ENCODE data around the gene HDAC4.

The HDAC4 gene

GRCh38 chr2:239119346-239120126, 281.3 kb downstream of the HDAC4 start:
- no peak for DNase-seq (ENCODE audit: low read depth)

DNA sequence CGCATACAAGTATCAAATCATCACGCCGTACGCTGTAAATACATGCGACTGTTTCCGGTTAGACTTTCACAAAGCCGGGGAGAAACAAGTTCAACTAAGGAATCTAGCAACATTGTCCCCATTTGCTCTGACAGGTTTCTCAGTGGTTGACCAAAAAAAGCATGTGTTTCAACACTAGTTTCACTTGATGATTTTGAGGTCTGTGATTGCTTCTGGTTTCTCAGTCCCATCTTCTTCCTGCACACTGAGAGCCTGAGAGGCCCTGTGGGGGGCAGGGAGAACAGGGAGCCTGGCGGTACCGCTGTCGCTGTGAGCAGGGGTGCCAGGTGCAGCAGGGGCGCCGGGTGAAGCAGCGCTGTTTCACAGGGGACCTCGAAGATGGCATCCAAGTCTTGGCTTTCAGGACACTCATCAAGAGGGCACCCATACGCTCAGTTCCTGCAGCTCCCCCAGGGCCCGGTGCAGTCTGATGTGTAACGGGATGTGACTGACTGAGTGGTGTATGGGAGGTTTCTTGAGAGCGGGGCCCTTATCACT, 282.1 kb downstream of the HDAC4 start:
- no peak for DNase-seq (ENCODE audit: low read depth)

DNA sequence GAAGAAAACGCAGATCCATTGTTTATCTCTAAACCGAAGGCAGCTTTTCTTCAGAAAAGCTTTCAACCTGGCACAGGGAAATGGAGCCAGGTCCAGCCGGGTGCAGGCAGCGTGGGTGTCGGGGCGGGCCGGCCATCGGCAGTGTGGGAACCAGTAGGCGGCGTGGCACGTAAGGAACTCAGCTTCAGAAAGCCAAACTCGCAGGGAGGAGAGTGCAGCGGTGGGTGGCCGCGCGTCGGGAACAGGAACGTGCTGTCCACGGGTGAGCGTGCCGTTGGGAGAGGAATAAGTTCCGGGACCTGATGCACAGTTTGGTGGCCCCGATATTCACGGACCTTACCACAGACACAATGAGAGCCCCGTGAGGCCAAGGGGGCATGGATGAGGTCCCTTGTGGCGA, 282.6 kb downstream of the HDAC4 start:
- DNase-seq (ENCODE audit: low read depth) = no peak

GRCh38 chr2:239117831-239118230, 283.0 kb downstream of the HDAC4 start:
- DNase-seq (ENCODE audit: low read depth) = no peak

DNA sequence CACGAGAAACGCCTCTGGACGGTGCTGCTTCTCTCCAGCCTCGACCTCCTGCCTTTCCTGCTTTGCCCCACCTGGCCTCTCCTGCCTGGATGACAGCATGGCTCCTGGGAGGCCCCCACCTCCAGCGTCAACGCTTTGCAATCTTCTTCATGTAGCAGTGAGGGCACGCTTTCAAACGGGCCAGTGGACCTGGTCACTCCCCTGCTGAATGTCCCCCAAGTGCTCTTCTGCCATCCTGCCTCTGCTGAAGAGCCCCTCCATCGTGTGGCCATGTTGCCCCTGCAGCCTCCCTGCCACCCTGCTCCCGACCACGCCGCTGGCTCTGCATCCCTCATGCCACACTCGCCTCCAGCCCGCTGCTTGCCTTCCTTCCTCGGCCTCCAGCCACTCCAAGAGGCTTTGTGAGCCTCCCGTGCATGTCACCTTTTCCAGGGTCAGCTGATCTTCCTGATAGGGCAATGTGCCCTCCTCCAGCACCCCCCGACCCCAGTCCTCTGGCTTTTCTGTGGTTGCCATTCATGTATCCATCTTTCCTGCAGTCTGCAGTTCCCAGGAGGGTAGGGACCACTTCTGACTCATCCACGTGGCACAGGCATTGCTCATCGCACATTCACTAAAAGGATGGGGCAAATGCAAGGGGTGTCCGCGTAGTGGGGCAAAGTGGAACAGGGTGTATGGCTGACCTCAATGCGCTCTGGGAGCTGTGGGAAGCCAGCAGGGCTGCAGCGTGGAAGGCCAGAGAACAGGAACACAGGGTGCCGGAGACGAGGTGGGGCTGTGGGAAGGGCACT, 284.2 kb downstream of the HDAC4 start:
- peak; percentile 55 for DNase-seq (ENCODE audit: low read depth)

- DNase-seq (ENCODE audit: low read depth) = no peak
Observed at GRCh38 chr2:239115616-239116015, 285.2 kb downstream of the HDAC4 start.

- peak; percentile 31 for DNase-seq (ENCODE audit: low read depth)
Observed at GRCh38 chr2:239114616-239115265, 286.1 kb downstream of the HDAC4 start.

GRCh38 chr2:239114119-239114581, 286.7 kb downstream of the HDAC4 start:
- peak; percentile 48 for DNase-seq (ENCODE audit: low read depth)

GRCh38 chr2:239113615-239114014, 287.2 kb downstream of the HDAC4 start:
- DNase-seq (ENCODE audit: low read depth) = no peak

GRCh38 chr2:239113171-239113570, 287.6 kb downstream of the HDAC4 start:
- DNase-seq (ENCODE audit: low read depth) = peak; percentile 89

GRCh38 chr2:239112127-239112774, 288.6 kb downstream of the HDAC4 start:
- no peak for DNase-seq (ENCODE audit: low read depth)

DNA sequence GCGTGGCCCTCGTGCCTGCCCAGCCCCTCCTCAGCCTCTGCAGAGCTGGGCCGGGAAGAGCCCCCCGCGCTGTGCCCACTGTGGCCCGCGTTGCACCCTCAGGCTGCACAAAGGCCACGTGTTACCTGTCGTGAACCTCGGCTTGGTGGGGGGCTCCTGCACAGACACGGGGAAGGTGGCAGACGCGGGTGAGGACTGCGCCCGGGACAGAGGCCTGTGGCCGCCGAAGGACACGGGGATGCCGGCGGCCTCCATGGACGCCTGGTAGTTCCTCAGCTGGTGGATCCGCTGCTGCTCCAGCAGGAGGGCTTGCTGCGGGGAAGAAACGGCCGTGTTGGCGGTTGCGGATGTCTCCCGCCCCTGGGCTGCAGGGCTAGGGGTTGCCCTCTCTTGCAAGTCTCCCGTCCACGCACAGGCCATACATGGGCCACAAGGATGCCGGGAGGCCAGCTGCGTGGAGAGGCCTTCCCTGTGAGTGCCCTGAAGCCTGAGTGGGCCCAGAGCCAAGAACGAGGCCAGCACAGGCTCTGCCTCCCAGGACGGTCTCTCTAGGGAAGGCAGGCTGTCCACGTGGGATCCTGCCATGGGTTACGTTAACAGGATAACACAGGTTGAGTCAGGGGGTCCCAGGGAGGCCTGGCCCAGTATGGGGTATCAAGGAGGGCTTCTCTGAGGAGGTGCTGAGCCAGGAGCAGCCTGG, 289.3 kb downstream of the HDAC4 start:
- no peak for DNase-seq (ENCODE audit: low read depth)

GRCh38 chr2:239110595-239111048, 290.2 kb downstream of the HDAC4 start:
- DNase-seq (ENCODE audit: low read depth) = peak; percentile 82

DNA sequence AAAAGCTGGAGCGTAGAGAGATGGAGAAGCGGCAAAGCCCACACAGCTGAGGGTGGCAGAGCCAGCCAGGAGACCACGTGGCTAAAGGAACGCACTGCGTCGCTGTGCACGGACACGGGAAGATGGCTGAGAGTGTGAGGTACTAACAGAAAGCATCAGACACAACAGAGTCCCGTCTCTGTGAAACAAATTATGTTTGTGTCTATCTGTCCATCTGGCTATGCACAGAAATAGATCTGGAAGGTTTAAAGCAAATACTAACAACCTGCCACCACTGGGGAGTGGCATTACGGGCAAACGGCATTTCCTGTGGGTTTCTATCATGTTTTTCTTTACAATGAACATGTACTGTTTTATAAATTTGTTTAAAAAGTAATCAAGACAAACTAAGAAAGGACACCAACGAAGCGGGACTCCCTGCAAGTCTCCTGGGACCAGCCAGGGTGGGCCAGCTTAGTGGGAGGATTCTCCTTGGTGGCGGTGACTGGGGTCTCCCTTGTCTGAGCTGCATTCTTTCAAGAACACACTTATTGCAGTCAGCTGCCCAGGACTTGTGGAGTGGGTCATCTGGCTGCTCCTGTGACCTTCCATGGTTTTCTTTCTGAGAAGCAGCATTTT, 290.8 kb downstream of the HDAC4 start:
- no peak for DNase-seq (ENCODE audit: low read depth)

- DNase-seq (ENCODE audit: low read depth) = peak; percentile 84
Observed at GRCh38 chr2:239109041-239109927, 291.5 kb downstream of the HDAC4 start.

GRCh38 chr2:239108459-239108858, 292.4 kb downstream of the HDAC4 start:
- DNase-seq (ENCODE audit: low read depth) = no peak

- no peak for DNase-seq (ENCODE audit: low read depth)
Observed at GRCh38 chr2:239107936-239108335, 292.9 kb downstream of the HDAC4 start.

- DNase-seq (ENCODE audit: low read depth) = no peak
Observed at GRCh38 chr2:239106966-239107365, 293.9 kb downstream of the HDAC4 start.

DNA sequence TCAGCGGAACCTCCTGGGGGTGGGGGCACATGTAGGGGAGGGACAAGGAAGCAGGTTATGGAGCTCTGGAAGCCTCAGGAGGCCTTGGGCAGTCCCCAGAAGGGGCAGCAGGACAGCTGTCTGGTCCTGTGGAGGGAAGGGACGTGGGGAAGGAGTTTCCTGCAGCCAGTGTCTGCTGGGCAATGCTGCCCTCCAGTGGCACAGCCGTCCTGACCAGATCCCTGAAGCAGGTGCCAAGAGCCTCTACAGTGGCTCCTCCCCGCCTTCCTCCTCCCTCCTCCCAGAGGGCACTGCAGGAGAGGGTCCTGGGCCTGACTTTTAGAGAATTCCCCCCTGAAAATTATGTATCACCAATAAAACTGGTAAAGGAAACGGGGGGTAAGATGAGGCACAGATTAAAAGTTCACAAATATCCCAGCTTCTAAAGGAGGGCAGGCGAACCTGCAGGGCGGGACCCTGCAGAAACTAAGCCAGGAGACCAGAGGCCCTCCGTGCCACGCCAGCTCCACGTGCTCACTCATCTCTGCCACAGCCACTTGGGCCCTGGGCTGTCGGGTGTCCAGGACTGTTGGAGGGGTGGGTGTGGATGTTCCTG, 294.4 kb downstream of the HDAC4 start:
- DNase-seq (ENCODE audit: low read depth) = peak; percentile 32

Data from amniotic epithelial cell (primary cell).